ENCODE results near the gene AGFG2.

DNA sequence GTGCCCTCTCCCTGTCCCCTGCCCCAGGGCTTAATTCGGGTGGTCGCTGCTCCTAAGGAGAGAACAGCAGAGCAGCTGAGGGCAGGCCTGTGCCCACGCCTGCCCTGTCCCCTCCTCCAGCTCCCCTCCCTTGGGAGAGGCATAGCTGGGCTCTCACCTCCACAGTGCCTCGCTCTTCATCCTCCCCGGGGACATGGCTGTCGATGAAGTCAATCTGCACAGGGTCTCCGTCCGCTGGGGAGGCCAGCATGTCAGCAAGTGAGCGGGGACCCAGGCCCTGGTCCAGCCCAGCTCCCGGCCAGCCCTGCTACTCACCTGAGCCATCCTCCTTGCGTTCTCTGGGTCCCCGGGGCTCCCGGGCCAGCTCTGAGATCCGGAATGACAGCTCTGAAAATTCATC, 38.5 kb downstream of the AGFG2 start:
- TF ChIP-seq, protein P1, sequence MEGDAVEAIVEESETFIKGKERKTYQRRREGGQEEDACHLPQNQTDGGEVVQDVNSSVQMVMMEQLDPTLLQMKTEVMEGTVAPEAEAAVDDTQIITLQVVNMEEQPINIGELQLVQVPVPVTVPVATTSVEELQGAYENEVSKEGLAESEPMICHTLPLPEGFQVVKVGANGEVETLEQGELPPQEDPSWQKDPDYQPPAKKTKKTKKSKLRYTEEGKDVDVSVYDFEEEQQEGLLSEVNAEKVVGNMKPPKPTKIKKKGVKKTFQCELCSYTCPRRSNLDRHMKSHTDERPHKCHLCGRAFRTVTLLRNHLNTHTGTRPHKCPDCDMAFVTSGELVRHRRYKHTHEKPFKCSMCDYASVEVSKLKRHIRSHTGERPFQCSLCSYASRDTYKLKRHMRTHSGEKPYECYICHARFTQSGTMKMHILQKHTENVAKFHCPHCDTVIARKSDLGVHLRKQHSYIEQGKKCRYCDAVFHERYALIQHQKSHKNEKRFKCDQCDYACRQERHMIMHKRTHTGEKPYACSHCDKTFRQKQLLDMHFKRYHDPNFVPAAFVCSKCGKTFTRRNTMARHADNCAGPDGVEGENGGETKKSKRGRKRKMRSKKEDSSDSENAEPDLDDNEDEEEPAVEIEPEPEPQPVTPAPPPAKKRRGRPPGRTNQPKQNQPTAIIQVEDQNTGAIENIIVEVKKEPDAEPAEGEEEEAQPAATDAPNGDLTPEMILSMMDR (conservative IDR thresholded peaks at IDR 0.05 in 1 of 2, IDR thresholded peaks at IDR 0.05 in 1 of 2; ENCODE audit: low read depth in 1 of 2, low read length in 2 of 2): no peak
- TF ChIP-seq EZH2 (IDR thresholded peaks at IDR 0.05; ENCODE audit: low read length, missing control alignments): no peak
